HG03575 (cell line): ENCODE measurements around the gene CNTN4.

Experiments
- ATAC-seq: cut with Tn5 transposase; IDR thresholded peaks from one replicate; pipeline ENCODE4 v1.9.1; 2021; ENCODE audit not compliant: unreplicated experiment, insufficient number of reproducible peaks, low FRiP score; ENCODE audit errors: extremely low read depth

CNTN4 gene

DNA sequence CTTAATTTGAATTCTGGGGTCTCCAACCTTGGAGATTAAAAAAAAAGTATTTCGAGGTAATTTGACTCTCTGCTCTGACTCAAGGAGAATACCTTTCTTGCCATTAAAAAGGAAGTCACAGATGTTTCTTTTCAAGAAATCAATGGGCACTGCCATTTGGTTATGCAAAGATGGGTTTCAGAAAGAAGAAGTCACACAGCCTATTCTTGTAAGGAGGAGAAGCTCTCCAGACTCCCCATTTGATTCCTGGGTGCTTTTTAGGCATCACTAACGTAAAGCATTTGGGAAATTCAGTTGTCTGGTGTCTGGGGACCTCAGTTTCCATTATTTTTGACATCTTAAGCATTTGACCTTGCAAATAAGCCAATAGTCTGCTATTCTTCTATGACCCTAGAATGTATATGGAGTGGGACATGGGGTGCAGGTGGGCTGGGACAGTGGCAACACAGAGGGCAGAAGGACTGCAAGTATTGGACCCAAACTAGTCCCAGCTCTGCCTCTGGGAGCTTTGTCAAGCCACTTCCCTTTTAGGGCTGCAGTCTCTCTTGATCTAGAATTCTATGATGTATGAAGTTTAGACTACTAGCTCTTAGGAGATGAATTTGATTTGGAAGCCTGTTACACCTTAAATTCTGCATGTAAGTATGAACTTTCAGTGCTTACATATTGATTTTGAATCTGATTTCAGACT, 983.7 kb downstream of the CNTN4 start:
- peak; percentile 77 for ATAC-seq

- ATAC-seq = no peak
Measured at GRCh38 chr3:3084890-3085289, 986.2 kb downstream of the CNTN4 start.

DNA sequence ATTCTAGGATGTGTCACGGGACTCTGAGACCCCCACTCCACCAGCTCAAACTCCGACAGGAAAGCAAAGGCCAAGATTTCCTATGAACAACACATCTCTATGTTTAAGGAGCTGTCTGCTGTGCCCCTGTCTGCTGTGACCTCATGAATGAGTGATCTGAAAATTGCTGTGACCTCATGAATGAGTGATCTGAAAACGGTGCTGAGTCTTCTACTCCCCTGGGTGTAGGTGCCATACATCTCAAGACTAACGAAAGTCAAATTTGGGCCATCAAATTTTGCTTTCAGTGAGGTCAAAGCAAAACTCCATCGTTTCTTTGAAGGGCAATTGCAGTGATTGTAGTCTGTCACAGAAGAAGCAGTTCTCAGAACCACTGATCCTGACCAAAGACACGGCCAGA, 987.1 kb downstream of the CNTN4 start:
- ATAC-seq = no peak

DNA sequence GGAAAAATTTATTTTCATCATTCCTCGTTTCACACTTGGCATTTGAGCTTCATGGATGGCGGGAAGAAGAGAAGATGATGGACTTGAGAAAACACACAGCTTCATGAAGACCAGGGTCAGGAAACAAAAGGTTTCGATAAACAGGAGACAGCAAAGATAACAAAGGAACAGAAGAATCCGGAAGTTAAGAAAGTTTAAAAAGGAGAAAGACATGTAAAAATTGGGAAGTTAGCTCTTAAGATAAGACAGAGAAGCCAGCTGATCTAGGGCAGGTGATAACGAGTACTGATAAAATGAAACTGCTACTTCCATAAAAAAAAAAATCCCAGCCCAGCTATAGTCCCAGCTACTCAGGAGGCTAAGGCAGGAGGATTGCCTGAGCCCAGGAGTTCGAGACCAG, 987.6 kb downstream of the CNTN4 start:
- ATAC-seq = no peak

DNA sequence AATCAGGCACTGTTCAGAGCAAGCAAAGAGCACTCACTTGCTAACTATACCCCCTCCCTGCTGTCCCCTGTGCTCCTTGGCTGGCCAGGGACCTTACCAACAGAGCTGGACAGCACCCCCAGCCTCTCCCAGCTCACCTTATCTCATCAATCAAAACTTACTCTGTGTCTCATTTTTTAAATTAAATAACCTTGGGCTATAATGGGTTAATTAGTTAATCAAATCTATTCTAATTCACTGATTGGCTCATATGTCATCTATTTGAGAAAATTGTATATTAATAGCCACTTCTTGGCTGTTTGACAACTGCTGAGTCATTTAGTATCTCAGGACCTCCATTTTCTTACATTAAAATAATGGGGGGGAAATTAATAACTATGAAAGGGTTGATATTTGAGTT, 988.6 kb downstream of the CNTN4 start:
- ATAC-seq = no peak

- no peak for ATAC-seq
Measured at GRCh38 chr3:3087716-3088465, 989.2 kb downstream of the CNTN4 start.

GRCh38 chr3:3089017-3089416, 990.4 kb downstream of the CNTN4 start:
- ATAC-seq = peak; percentile 92

DNA sequence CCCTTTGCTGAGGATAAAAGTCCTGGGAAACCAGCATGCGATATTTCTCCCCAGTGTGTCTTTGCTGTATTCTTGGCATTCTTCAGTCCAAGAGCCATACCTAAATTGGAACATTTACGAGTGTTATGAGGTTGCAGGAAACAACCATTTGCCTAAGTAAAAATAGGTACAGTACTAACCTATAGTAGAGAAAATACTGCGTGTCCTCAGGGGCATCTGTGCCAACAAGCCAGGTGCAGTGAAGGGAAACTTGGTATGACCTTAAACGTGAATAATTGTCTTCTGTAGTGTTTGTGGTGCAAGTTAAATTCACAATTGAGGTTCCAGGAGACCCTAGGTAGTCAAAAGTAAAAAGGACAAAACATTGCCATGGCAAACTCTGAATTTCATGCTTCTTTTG, 999.3 kb downstream of the CNTN4 start:
- no peak for ATAC-seq

GRCh38 chr3:3101660-3102458, 1003.2 kb downstream of the CNTN4 start:
- peak; percentile 69 for ATAC-seq

- ATAC-seq = no peak
Measured at GRCh38 chr3:3102751-3103150, 1004.1 kb downstream of the CNTN4 start.

DNA sequence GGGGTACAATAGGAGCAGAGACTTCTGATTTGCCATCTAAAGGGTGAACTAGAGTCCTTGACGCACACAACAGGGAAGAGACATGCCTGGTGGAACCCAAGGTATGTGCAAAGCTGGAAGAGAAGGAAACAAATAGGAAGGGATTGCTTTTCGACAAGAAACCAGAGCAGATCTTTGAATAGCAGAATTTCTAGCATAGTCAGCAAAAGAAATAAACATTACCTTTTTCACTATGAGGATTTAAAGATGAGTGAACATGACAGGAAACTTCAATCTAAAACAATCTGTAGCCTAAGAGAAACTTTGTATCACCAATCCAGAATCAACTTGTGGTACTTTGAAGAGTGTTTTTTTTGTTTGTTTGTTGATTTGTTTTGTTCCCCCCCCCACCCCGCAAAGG, 1006.6 kb downstream of the CNTN4 start:
- no peak for ATAC-seq

DNA sequence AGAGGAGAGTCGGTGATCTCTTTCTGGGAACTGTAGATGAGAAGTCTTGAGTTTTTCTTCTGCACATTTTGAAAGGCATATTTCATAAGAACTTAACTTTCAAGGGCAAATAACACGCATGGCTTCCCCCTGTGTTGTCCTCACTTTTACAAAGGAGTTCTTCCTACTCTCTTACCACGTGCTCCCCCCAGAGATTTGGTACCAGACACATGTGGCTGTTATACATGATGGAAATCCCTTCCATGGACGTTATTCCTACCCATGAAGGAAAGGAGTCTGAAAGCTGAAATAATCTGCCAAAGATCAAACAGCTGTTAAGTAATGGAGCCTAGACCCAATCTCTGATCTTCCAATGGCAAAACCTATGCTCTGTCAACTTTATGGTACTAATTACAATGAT, 1007.1 kb downstream of the CNTN4 start:
- no peak for ATAC-seq

- ATAC-seq = no peak
Measured at GRCh38 chr3:3107181-3107580, 1008.5 kb downstream of the CNTN4 start.
